Measurements from ENCODE around the gene B9D2.

DNA sequence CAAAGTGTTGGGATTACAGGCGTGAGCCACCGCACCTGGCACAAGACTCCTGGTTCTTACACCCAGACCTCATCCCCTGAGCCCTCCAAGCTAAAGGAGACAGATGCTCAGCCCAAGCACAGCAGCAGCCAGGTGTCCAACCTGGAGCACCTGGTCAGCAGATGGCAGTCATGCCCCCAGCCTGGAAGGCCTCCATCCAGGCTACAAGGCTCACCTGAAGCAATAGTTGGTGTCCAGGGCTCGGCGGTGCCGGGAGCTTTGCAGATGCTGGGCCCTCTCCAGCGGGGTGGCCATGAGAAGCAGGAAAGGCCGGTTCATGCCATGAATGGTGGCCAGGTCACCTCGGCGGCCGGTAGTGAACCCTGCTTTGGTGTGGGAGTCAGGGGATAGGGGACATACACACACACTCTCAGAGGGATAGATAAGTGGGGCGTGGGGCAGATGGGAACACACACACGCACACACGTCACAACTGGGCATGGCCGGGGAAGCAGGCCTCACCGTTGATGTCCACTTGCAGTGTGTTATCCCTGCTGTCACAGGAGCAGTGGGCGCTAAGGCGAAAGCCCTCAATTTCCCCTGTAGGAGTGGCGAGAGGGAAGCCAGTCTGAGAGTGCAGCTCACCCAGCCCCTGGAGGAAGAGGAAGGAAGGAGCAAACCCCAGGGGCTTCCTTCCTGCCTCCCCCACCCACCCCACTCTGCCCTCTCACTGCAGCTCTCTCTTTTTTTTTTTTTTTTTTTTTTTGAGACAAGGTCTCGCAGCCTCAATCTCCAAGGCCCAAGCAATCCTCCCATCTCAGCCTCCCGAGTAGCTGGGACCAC, 22.1 kb downstream of the B9D2 start:
- TF ChIP-seq, protein P1, sequence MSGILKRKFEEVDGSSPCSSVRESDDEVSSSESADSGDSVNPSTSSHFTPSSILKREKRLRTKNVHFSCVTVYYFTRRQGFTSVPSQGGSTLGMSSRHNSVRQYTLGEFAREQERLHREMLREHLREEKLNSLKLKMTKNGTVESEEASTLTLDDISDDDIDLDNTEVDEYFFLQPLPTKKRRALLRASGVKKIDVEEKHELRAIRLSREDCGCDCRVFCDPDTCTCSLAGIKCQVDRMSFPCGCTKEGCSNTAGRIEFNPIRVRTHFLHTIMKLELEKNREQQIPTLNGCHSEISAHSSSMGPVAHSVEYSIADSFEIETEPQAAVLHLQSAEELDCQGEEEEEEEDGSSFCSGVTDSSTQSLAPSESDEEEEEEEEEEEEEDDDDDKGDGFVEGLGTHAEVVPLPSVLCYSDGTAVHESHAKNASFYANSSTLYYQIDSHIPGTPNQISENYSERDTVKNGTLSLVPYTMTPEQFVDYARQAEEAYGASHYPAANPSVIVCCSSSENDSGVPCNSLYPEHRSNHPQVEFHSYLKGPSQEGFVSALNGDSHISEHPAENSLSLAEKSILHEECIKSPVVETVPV (CRISPR knock-in tag; IDR thresholded peaks at IDR 0.05), result no peak
- TF ChIP-seq, protein P2, sequence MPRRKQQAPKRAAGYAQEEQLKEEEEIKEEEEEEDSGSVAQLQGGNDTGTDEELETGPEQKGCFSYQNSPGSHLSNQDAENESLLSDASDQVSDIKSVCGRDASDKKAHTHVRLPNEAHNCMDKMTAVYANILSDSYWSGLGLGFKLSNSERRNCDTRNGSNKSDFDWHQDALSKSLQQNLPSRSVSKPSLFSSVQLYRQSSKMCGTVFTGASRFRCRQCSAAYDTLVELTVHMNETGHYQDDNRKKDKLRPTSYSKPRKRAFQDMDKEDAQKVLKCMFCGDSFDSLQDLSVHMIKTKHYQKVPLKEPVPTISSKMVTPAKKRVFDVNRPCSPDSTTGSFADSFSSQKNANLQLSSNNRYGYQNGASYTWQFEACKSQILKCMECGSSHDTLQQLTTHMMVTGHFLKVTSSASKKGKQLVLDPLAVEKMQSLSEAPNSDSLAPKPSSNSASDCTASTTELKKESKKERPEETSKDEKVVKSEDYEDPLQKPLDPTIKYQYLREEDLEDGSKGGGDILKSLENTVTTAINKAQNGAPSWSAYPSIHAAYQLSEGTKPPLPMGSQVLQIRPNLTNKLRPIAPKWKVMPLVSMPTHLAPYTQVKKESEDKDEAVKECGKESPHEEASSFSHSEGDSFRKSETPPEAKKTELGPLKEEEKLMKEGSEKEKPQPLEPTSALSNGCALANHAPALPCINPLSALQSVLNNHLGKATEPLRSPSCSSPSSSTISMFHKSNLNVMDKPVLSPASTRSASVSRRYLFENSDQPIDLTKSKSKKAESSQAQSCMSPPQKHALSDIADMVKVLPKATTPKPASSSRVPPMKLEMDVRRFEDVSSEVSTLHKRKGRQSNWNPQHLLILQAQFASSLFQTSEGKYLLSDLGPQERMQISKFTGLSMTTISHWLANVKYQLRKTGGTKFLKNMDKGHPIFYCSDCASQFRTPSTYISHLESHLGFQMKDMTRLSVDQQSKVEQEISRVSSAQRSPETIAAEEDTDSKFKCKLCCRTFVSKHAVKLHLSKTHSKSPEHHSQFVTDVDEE (CRISPR knock-in tag; IDR thresholded peaks at IDR 0.05), result no peak
- TF ChIP-seq ZNF8 (CRISPR knock-in tag; IDR thresholded peaks at IDR 0.05) (no peak), PPARA (CRISPR knock-in tag; IDR thresholded peaks at IDR 0.05; ENCODE audit: borderline replicate concordance) (no peak), TCF4 (CRISPR knock-in tag; IDR thresholded peaks at IDR 0.05; ENCODE audit: borderline replicate concordance) (no peak), RARB (CRISPR knock-in tag; IDR thresholded peaks at IDR 0.05) (no peak), OSR1 (CRISPR knock-in tag; IDR thresholded peaks at IDR 0.05) (no peak), ZFP3 (CRISPR knock-in tag; IDR thresholded peaks at IDR 0.05) (no peak), SNAI2 (CRISPR knock-in tag; IDR thresholded peaks at IDR 0.05) (no peak), GLIS3 (CRISPR knock-in tag; IDR thresholded peaks at IDR 0.05) (no peak), ZFP30 (CRISPR knock-in tag; IDR thresholded peaks at IDR 0.05) (no peak), BACH2 (CRISPR knock-in tag; IDR thresholded peaks at IDR 0.05; ENCODE audit: borderline replicate concordance) (no peak)
- TF ChIP-seq, protein P3, sequence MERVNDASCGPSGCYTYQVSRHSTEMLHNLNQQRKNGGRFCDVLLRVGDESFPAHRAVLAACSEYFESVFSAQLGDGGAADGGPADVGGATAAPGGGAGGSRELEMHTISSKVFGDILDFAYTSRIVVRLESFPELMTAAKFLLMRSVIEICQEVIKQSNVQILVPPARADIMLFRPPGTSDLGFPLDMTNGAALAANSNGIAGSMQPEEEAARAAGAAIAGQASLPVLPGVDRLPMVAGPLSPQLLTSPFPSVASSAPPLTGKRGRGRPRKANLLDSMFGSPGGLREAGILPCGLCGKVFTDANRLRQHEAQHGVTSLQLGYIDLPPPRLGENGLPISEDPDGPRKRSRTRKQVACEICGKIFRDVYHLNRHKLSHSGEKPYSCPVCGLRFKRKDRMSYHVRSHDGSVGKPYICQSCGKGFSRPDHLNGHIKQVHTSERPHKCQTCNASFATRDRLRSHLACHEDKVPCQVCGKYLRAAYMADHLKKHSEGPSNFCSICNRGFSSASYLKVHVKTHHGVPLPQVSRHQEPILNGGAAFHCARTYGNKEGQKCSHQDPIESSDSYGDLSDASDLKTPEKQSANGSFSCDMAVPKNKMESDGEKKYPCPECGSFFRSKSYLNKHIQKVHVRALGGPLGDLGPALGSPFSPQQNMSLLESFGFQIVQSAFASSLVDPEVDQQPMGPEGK (CRISPR knock-in tag; IDR thresholded peaks at IDR 0.05; ENCODE audit: borderline replicate concordance), result no peak
- TF ChIP-seq, protein P4, sequence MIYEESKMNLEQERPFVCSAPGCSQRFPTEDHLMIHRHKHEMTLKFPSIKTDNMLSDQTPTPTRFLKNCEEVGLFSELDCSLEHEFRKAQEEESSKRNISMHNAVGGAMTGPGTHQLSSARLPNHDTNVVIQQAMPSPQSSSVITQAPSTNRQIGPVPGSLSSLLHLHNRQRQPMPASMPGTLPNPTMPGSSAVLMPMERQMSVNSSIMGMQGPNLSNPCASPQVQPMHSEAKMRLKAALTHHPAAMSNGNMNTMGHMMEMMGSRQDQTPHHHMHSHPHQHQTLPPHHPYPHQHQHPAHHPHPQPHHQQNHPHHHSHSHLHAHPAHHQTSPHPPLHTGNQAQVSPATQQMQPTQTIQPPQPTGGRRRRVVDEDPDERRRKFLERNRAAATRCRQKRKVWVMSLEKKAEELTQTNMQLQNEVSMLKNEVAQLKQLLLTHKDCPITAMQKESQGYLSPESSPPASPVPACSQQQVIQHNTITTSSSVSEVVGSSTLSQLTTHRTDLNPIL (CRISPR knock-in tag; IDR thresholded peaks at IDR 0.05; ENCODE audit: low read depth), result no peak

Data from SK-N-SH treated with all-trans-retinoic acid at 6 μM for 48 hours (cell line).